ENCODE results near the gene WNK2.

- no peak for TF ChIP-seq CTCF (IDR thresholded peaks at IDR 0.05)
- TF ChIP-seq POLR2A (IDR thresholded peaks at IDR 0.05), result no peak
Measured at GRCh38 chr9:93155716-93156474, 28.0 kb upstream of the WNK2 start.
